Lung (tissue), 12 donors: ENCODE data around the gene AHDC1. TPM values are rescaled to one million over a fixed set of nuclear protein-coding genes. Genes with fewer than 3 reads are reported as not detected.

Experiments used
- ATAC-seq: fragments of 200-7000 bp; cut with Tn5 transposase; one replicate; pipeline ENCODE4 v1.9.1; 2020; ENCODE audit warnings: moderate number of reproducible peaks; ENCODE audit not compliant: insufficient read depth, low FRiP score
- DNase-seq, 3 donors: peaks; one replicate each; pipeline ENCODE4 v3.0.0-alpha.2; 2013 to 2017
- H3K27ac ChIP-seq, 2 donors: one replicate each; pipeline ENCODE4 v1.5.1; 2013; ENCODE audit warnings: mild to moderate bottlenecking in 2 of 2, moderate library complexity in 2 of 2, control low read depth in 1 of 2, inconsistent platforms in 1 of 2, low read depth in 1 of 2, low read length in 1 of 2
- H3K27me3 ChIP-seq, 3 donors: one replicate each; pipeline ENCODE4 v1.5.1; 2013; ENCODE audit warnings: low read length in 2 of 3; ENCODE audit not compliant: control insufficient read depth in 3 of 3, insufficient read depth in 3 of 3
- H3K36me3 ChIP-seq, 4 donors: one replicate each; pipeline ENCODE4 v1.5.1; 2013; ENCODE audit warnings: low read length in 4 of 4, mild to moderate bottlenecking in 1 of 4, moderate library complexity in 1 of 4; ENCODE audit not compliant: control insufficient read depth in 4 of 4, insufficient read depth in 4 of 4
- H3K4me1 ChIP-seq, 5 donors: one replicate each; pipeline ENCODE4 v1.5.1; 2013; ENCODE audit warnings: low read length in 5 of 5, mild to moderate bottlenecking in 2 of 5, moderate library complexity in 1 of 5; ENCODE audit not compliant: control insufficient read depth in 5 of 5, insufficient read depth in 5 of 5
- H3K4me3 ChIP-seq: one replicate; pipeline ENCODE4 v1.5.1; 2013; ENCODE audit warnings: mild to moderate bottlenecking, control low read depth, moderate library complexity
- H3K9ac ChIP-seq, 2 donors: one replicate each; pipeline ENCODE4 v1.5.1; 2013; ENCODE audit warnings: low read length in 2 of 2, control low read depth in 1 of 2; ENCODE audit not compliant: insufficient read depth in 1 of 2
- H3K9me3 ChIP-seq, 4 donors: one replicate each; pipeline ENCODE4 v1.5.1; 2013; ENCODE audit warnings: low read length in 3 of 4, mild to moderate bottlenecking in 1 of 4, moderate library complexity in 1 of 4; ENCODE audit not compliant: control insufficient read depth in 4 of 4, insufficient read depth in 3 of 4
- WGBS, 2 donors: extraction: QIAGEN DNeasy Blood & Tissue Kit; methylation state at CpG; one replicate each; pipeline ENCODE4 v1.1.7; 2013; 5-methylcytosine and 5-hydroxymethylcytosine counted together
- polyA plus RNA-seq, 2 donors: library from polyadenylated mRNA; stranded (reverse); fragments of 200-250 nt; gene quantifications; one replicate each; pipeline ENCODE4 v1.2.1, GENCODE V29; 2013
- total RNA-seq, 2 donors: library from RNA; depleted of rRNA in 1 of 2; stranded (reverse); fragments of >200 nt in 1 of 2; gene quantifications; one replicate each; pipeline ENCODE4 v1.2.1, GENCODE V29; 2014 to 2021
- TF ChIP-seq, protein P1 (sequence below): IDR thresholded peaks from 2 replicates; pipeline ENCODE4 v1.5.1; 2012; ENCODE audit warnings: mild to moderate bottlenecking; ENCODE audit errors: control extremely low read depth, extremely low read depth
- donor health status: control.
- donor health status: control.
- donor health status: Bipolar disorder and iron deficiency.
- donor health status: healthy.
- donor health status: DM: yes; HTN: yes; CAD: no.

The AHDC1 gene
- total and polyA plus RNA-seq, 4 donors, result 10.3 to 37.9 (median 21.8) TPM

- 94% methylated on average over 38 to 39 of the region's 39 CpGs for WGBS, 2 donors
- Histone ChIP-seq H3K27me3 (no peaks in the 10 kb centered on the region), H3K27ac (no peak overlapping the region), H3K4me3 (no peak overlapping the region), H3K36me3 (peaks cover 9 to 56% (median 29%) of the 10 kb centered on the region in 4 donors), H3K9ac (no peak overlapping the region), H3K4me1 (peaks cover 0 to 21% (median 14%) of the 10 kb centered on the region in 5 donors), H3K9me3 (no peaks in the 10 kb centered on the region)
- TF ChIP-seq, protein P1, sequence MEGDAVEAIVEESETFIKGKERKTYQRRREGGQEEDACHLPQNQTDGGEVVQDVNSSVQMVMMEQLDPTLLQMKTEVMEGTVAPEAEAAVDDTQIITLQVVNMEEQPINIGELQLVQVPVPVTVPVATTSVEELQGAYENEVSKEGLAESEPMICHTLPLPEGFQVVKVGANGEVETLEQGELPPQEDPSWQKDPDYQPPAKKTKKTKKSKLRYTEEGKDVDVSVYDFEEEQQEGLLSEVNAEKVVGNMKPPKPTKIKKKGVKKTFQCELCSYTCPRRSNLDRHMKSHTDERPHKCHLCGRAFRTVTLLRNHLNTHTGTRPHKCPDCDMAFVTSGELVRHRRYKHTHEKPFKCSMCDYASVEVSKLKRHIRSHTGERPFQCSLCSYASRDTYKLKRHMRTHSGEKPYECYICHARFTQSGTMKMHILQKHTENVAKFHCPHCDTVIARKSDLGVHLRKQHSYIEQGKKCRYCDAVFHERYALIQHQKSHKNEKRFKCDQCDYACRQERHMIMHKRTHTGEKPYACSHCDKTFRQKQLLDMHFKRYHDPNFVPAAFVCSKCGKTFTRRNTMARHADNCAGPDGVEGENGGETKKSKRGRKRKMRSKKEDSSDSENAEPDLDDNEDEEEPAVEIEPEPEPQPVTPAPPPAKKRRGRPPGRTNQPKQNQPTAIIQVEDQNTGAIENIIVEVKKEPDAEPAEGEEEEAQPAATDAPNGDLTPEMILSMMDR, result no peak
- no peak for DNase-seq
- ATAC-seq, result no peak
These were observed 55.6 kb downstream of the AHDC1 start for GRCh38 chr1:27548136-27548853.

GRCh38 chr1:27547220-27548116, 56.5 kb downstream of the AHDC1 start:
- peaks cover 11 to 52% (median 27%) of the 10 kb centered on the region in 4 donors for H3K36me3 ChIP-seq
- DNase-seq, result no peak
- peak overlapping the region in 1 of 2 donors; percentile 8 for H3K27ac ChIP-seq
- no peaks in the 10 kb centered on the region for H3K27me3 ChIP-seq
- no peak overlapping the region for H3K4me3 ChIP-seq
- TF ChIP-seq, protein P1, result no peak
- peaks cover 0 to 21% (median 15%) of the 10 kb centered on the region in 5 donors for H3K4me1 ChIP-seq
- no peaks in the 10 kb centered on the region for H3K9me3 ChIP-seq
- no peak overlapping the region for H3K9ac ChIP-seq
- no peak for ATAC-seq
- WGBS, 2 donors, result 95% methylated on average over 42 to 44 of the region's 44 CpGs

DNA sequence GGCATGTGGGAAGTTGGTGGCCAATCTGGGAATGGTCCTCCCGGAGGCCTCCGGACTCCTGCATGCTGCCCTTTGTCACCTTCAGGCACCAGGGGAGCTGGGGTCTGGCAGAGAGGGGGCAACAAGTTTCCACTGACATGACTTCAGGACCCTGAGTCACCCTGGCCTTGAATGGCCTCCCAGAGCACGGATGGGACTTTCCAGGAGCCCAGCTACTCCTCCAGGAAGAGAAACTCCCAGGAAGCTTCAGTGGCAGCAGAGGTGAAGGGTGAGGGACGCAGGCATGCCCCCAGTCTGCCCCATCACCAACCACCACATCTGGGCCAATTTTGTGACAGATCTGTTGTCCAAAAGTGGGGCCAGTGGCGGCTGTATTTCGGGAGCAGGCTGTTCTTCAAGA, 58.1 kb downstream of the AHDC1 start:
- TF ChIP-seq, protein P1, result no peak
- H3K36me3 ChIP-seq, result peaks cover 11 to 40% (median 24%) of the 10 kb centered on the region in 4 donors
- H3K4me1 ChIP-seq, result peaks cover 0 to 21% (median 15%) of the 10 kb centered on the region in 5 donors
- no peak overlapping the region for H3K9ac ChIP-seq
- H3K9me3 ChIP-seq, result no peaks in the 10 kb centered on the region
- no peaks in the 10 kb centered on the region for H3K27me3 ChIP-seq
- no peak for DNase-seq
- H3K4me3 ChIP-seq, result no peak overlapping the region
- H3K27ac ChIP-seq, result peak overlapping the region; percentile 43 to 97
- no peak for ATAC-seq
- 74 to 85% methylated on average over 6 of the region's 6 CpGs for WGBS, 2 donors
